CD14-positive monocyte (primary cell): Measurements from ENCODE around the gene RNF212B. TPM values are rescaled to one million over a fixed set of nuclear protein-coding genes. Genes with fewer than 3 reads are reported as not detected.
"Not testable (repeated sequence)": the region's sequence is repeated elsewhere in the genome, so short reads cannot be mapped to it uniquely, and the experiment has no call there.

ENCODE experiments used
- DNase-seq, 3 donors: peaks; one replicate each; pipeline ENCODE4 v3.0.0-alpha.2; 2011 to 2022
- H2AFZ ChIP-seq: 2 replicates; pipeline ENCODE4 v1.6.0; 2012; ENCODE audit warnings: mild to moderate bottlenecking, low read depth, low read length, inconsistent platforms; ENCODE audit not compliant: insufficient read depth, poor library complexity, severe bottlenecking
- H3K27ac ChIP-seq, 2 donors: 1 replicate in 1 of 2; 2 replicates in 1 of 2; pipeline ENCODE4 v1.5.1; 2012 to 2013; ENCODE audit warnings: low read length in 2 of 2, control low read depth in 1 of 2, inconsistent platforms in 1 of 2, low read depth in 1 of 2, mild to moderate bottlenecking in 1 of 2
- H3K27me3 ChIP-seq, 2 donors: one replicate each; pipeline versions ENCODE4 v1.6.0 to v1.6.1; 2011 to 2013; ENCODE audit warnings: low read length in 2 of 2; ENCODE audit not compliant: control insufficient read depth in 2 of 2, insufficient read depth in 2 of 2
- H3K36me3 ChIP-seq, 2 donors: replicated peaks in 1 of 2; 1 replicate in 1 of 2; 2 replicates in 1 of 2; pipeline versions ENCODE4 v1.5.1 to v1.6.1; 2012 to 2013; ENCODE audit warnings: low read length in 2 of 2, control low read depth in 1 of 2, inconsistent platforms in 1 of 2, mild to moderate bottlenecking in 1 of 2; ENCODE audit not compliant: insufficient read depth in 2 of 2, control insufficient read depth in 1 of 2
- H3K4me1 ChIP-seq, 2 donors: 1 replicate in 1 of 2; 2 replicates in 1 of 2; pipeline versions ENCODE4 v1.5.1 to v1.6.1; 2012 to 2013; ENCODE audit warnings: low read length in 2 of 2, control low read depth in 1 of 2, inconsistent platforms in 1 of 2, mild to moderate bottlenecking in 1 of 2, moderate library complexity in 1 of 2; ENCODE audit not compliant: insufficient read depth in 2 of 2, control insufficient read depth in 1 of 2
- H3K4me2 ChIP-seq: replicated peaks from 2 replicates; pipeline ENCODE3; 2012; ENCODE audit warnings: low read length, moderate library complexity, mild to moderate bottlenecking; ENCODE audit not compliant: poor library complexity, severe bottlenecking; ENCODE audit errors: extremely low read depth
- H3K4me3 ChIP-seq, 3 experiments: fragments of 200-600 bp in 1 of 3; sonication (generic) in 1 of 3; replicated peaks in 1 of 3; 1 replicate in 2 of 3; 2 replicates in 1 of 3; pipeline ENCODE4 v1.5.1; 2011 to 2013; ENCODE audit warnings: low read length in 3 of 3, mild to moderate bottlenecking in 3 of 3, control low read depth in 2 of 3, low read depth in 2 of 3, inconsistent platforms in 1 of 3, moderate library complexity in 1 of 3
- H3K79me2 ChIP-seq: 2 replicates; pipeline ENCODE4 v1.6.0; 2012; ENCODE audit warnings: mild to moderate bottlenecking, control low read depth, inconsistent platforms, low read length, moderate library complexity; ENCODE audit not compliant: insufficient read depth
- H3K9ac ChIP-seq: 2 replicates; pipeline ENCODE4 v1.6.0; 2017; ENCODE audit warnings: low read length, mild to moderate bottlenecking; ENCODE audit not compliant: insufficient read depth, poor library complexity, severe bottlenecking
- H3K9me3 ChIP-seq, 2 donors: replicated peaks in 1 of 2; 1 replicate in 1 of 2; 2 replicates in 1 of 2; pipeline versions ENCODE4 v1.5.1 to v1.6.1; 2012 to 2013; ENCODE audit warnings: low read length in 2 of 2, control low read depth in 1 of 2; ENCODE audit not compliant: control insufficient read depth in 1 of 2, insufficient read depth in 1 of 2
- H4K20me1 ChIP-seq: 2 replicates; pipeline ENCODE4 v1.6.0; 2012; ENCODE audit warnings: mild to moderate bottlenecking, low read length, control low read depth, moderate library complexity; ENCODE audit not compliant: insufficient read depth
- H3K27ac Mint-ChIP-seq, 7 donors: one replicate each; pipeline ENCODE4 v1.8.0; 2020; ENCODE audit warnings: mild to moderate bottlenecking in 7 of 7, mixed read lengths in 7 of 7, moderate library complexity in 6 of 7, inconsistent platforms in 2 of 7
- H3K27me3 Mint-ChIP-seq, 3 donors: one replicate each; pipeline ENCODE4 v1.8.0; 2021 to 2022; ENCODE audit warnings: low read depth in 3 of 3, mild to moderate bottlenecking in 3 of 3, mixed read lengths in 3 of 3, moderate library complexity in 3 of 3, inconsistent platforms in 1 of 3
- H3K36me3 Mint-ChIP-seq, 2 donors: one replicate each; pipeline ENCODE4 v1.8.0; 2020; ENCODE audit warnings: mixed read lengths in 2 of 2, inconsistent platforms in 1 of 2, mild to moderate bottlenecking in 1 of 2
- H3K4me1 Mint-ChIP-seq: one replicate; pipeline ENCODE4 v1.8.0; 2020; ENCODE audit warnings: mild to moderate bottlenecking, mixed read lengths
- H3K4me3 Mint-ChIP-seq, 2 donors: one replicate each; pipeline ENCODE4 v1.8.0; 2020; ENCODE audit warnings: mild to moderate bottlenecking in 2 of 2, mixed read lengths in 2 of 2, moderate library complexity in 1 of 2
- H3K9me3 Mint-ChIP-seq, 7 donors: one replicate each; pipeline ENCODE4 v1.8.0; 2020 to 2022; ENCODE audit warnings: mixed read lengths in 7 of 7, mild to moderate bottlenecking in 6 of 7, moderate library complexity in 6 of 7, inconsistent platforms in 2 of 7
- WGBS: methylation state at CpG from one replicate; pipeline ENCODE4 v1.1.5; 2013; ENCODE audit warnings: missing lambda C conversion rate; ENCODE audit not compliant: insufficient coverage; 5-methylcytosine and 5-hydroxymethylcytosine counted together
- intact Hi-C, 2 donors: fragments of 100-400 bp; cut with micrococcal nuclease; formaldehyde crosslinking; loops; one replicate each; pipeline versions ENCODE4 v1.15.0 to v1.15.1; 2023
- polyA plus RNA-seq, 3 donors: library from polyadenylated mRNA; depleted of rRNA in 1 of 3; unstranded in 2 of 3; stranded (reverse) in 1 of 3; fragments of 300-500 nt in 2 of 3; fragments of >200 nt in 1 of 3; fragmentation: Illumina TruSeq in 2 of 3; gene quantifications; 1 replicate in 2 of 3; 2 replicates in 1 of 3; pipeline ENCODE4 v1.2.3, GENCODE V29; 2012 to 2021
- TF ChIP-seq, protein P1 (sequence below): fragments of 200-600 bp; IDR thresholded peaks from one replicate; pipeline ENCODE4 v1.8.0; 2022; ENCODE audit warnings: antibody characterized with exemption, mild to moderate bottlenecking

Gene RNF212B
- polyA plus RNA-seq, 3 donors: not detected

DNA sequence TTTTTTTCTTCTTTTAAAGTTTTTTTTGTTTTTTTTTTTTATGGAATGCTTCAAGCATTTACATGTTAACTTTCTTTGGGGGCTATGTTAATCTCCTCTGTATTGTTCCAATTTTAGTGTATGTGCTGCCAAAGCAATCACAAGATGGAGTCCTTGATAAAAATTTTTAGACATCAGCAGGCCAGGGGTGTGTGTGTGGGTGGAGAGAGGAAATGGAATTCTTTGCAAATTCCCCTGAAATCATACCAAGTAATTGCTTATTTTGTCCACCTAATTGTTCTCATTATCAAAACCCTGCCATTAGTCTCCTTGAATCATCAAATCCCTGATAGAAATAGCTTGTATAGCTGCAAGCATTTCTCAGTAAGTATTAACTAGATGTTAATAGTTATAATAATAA is 21.7 kb downstream of the RNF212B start:
- Histone ChIP-seq H2AFZ (no peak overlapping the region), H3K27me3 (peaks cover 0 to 8% of the 10 kb centered on the region in 2 donors), H3K4me2 (no peak overlapping the region), H3K4me1 (no peaks in the 10 kb centered on the region), H3K79me2 (no peaks in the 10 kb centered on the region), H3K36me3 (no peaks in the 10 kb centered on the region), H3K4me3 (no peak overlapping the region), H3K9me3 (no peaks in the 10 kb centered on the region), H3K9ac (no peak overlapping the region), H4K20me1 (no peaks in the 10 kb centered on the region), H3K27ac (no peak overlapping the region)
- TF ChIP-seq, protein P1, sequence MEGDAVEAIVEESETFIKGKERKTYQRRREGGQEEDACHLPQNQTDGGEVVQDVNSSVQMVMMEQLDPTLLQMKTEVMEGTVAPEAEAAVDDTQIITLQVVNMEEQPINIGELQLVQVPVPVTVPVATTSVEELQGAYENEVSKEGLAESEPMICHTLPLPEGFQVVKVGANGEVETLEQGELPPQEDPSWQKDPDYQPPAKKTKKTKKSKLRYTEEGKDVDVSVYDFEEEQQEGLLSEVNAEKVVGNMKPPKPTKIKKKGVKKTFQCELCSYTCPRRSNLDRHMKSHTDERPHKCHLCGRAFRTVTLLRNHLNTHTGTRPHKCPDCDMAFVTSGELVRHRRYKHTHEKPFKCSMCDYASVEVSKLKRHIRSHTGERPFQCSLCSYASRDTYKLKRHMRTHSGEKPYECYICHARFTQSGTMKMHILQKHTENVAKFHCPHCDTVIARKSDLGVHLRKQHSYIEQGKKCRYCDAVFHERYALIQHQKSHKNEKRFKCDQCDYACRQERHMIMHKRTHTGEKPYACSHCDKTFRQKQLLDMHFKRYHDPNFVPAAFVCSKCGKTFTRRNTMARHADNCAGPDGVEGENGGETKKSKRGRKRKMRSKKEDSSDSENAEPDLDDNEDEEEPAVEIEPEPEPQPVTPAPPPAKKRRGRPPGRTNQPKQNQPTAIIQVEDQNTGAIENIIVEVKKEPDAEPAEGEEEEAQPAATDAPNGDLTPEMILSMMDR: no peak
- no peak for DNase-seq
- Mint-ChIP-seq H3K36me3 (no peaks in the 10 kb centered on the region), H3K9me3 (peaks cover 0 to 2% (median 0%) of the 10 kb centered on the region in 7 donors), H3K4me3 (no peak overlapping the region), H3K4me1 (peaks cover 2% of the 10 kb centered on the region), H3K27ac (peak overlapping the region in 1 of 7 donors; percentile 68), H3K27me3 (peaks cover 8 to 19% (median 11%) of the 10 kb centered on the region in 3 donors)
- intact Hi-C loops: no loop called here

DNA sequence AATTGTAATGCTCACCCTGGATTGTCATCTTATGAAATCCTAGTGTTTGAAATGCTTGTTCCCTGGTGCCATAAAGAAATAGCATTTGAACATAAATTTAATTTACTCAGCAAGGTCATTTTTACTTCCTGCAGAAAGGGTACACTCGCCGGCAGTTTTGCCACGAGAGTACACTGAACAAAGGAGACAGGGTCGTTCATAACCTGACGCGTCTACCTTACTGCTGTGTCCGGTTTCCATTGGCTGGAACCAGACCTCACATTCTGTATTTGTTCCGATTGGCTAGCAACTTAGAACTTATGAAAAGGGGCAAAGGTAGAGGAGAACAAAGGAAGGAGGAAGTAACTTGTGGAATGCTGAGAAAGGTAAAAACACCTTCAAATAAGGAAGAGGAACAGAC is 23.1 kb downstream of the RNF212B start:
- not testable (repeated sequence) for H3K36me3 ChIP-seq, H3K27me3 ChIP-seq, H3K4me3 Mint-ChIP-seq, H3K9ac ChIP-seq, H3K9me3 Mint-ChIP-seq, H3K4me2 ChIP-seq, H2AFZ ChIP-seq, H3K4me1 Mint-ChIP-seq, H3K4me1 ChIP-seq, H4K20me1 ChIP-seq, H3K9me3 ChIP-seq, DNase-seq, H3K27ac ChIP-seq, H3K79me2 ChIP-seq, H3K4me3 ChIP-seq, H3K36me3 Mint-ChIP-seq
- H3K27me3 Mint-ChIP-seq: peaks cover 11 to 24% (median 13%) of the 10 kb centered on the region in 3 donors
- intact Hi-C loops: loop anchor here in 1 of 2 donors (10.0 kb wide), 1 partner anchor 74 kb away; no protein-coding TSS in a partner anchor
- peak overlapping the region in 1 of 7 donors; percentile 25 for H3K27ac Mint-ChIP-seq
- WGBS: 52% methylated on average over 6 of the region's 8 CpGs
